Fibroblast of skin of scalp (primary cell): ENCODE measurements around the gene CAPG.
A peak's percentile ranks its signal among the peaks of the same experiment; 100 is the strongest.

Experiments used
- DNase-seq: peaks from one replicate; pipeline ENCODE4 v3.0.0-alpha.2; 2013

CAPG gene

GRCh38 chr2:85438201-85439024 is 28.2 kb upstream of the CAPG start:
- peak; percentile 24 for DNase-seq

GRCh38 chr2:85437488-85438200 is 27.5 kb upstream of the CAPG start:
- peak; percentile 81 for DNase-seq

DNA sequence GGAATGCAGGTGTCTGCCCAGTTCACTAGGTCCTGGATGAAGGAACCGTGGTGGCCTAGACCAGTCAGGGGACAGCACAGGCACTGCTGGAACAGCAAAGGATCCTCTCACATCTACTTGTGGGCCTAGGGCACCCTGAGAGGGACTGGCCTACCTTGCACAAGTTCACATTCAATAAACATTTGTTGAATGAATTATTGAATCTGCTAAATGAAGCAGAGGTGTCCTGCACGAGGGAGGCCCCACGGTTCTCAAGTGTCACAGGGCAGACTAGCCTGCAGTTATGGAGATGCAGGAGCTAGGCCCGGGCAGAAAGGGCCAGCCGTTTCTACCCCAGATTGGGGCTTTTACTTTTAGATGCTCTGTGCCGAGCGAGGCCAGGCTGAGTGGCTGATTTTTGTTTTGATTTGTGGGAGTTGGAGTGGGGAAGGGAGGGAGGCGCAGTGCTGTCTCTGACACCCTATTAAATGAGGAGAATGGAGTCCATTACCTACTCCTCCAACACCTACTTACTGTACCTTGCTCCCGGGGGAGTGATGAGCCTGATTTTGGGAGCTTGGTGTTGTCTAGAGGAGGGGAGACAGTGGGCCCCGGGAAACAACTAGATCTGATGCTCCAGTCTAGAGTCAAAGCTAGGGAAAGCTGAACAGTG is 26.8 kb upstream of the CAPG start:
- DNase-seq = no peak

- DNase-seq = no peak
Observed at GRCh38 chr2:85435981-85436835, 26.0 kb upstream of the CAPG start.

- DNase-seq = no peak
Observed at GRCh38 chr2:85435220-85435958, 25.2 kb upstream of the CAPG start.

DNA sequence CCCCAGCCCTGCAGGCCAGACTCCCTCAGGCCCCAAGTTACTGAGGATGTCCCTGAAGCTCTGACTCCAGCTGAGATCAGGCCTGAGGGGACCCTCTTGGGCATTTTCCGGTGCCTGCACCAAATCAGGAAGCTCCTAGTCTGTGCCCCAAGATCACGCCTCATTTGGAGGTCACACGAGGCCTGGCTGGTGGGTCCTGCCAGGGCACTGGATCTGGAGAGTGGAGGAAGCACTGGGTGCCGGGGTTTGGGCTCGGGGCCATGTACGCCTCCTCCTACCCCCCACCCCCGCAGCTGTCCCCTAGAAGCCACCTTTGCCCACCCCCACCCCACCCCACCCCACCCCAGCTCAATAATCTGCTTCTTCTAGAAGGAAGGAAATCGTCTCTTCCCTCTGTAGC is 24.5 kb upstream of the CAPG start:
- no peak for DNase-seq

- DNase-seq = peak; percentile 75
Observed at GRCh38 chr2:85433511-85434089, 23.4 kb upstream of the CAPG start.

DNA sequence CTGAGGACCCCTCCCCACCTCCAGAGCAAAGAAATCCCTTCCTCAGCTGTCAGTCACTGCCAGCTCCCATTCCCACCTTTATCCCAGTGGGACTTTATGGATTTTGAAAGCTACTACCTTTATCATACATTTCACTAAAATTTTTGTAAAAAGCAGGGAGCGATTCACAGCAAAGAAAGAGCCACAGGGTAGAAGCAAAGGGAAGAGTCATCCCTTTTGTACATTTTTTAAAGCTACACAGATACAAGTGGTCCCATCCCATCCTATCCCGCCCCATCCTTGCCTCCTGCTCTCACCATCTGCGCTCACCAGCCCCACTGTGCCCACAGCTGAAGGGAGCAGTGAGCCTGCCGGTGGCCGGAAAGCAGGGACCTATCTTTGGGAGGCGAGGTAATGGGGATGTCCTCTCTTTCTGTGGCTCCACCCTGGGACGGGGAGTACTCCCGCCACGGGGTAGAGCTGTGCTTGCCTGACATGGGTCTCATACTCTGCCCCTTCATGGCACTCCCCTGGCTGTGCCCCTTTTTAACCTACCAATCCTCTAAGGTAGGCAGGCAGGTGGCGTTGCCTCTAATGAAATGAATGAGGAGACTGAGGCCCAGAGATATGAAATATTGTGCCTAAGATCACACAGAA is 21.5 kb upstream of the CAPG start:
- DNase-seq = no peak

GRCh38 chr2:85430752-85431569 is 20.8 kb upstream of the CAPG start:
- peak; percentile 26 for DNase-seq

DNA sequence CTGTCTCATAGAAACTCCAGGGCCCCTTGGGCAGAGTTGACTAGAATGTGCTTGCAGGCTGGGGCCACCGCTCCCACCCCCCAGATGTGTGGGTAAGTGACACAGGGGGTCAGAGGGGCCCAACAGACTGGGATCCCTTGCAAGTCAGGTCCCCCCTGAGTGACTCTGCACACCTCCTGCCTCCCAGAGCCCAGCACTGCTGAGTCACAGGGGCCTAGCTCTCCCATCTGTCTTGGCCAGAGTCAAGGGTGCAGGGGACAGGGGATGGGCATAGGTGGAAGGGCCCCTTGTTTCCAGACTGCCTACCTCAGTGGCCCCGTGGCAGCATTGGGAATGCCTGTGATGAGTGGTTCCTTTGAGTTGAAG is 19.7 kb upstream of the CAPG start:
- DNase-seq = no peak

- no peak for DNase-seq
Observed at GRCh38 chr2:85429213-85429923, 19.2 kb upstream of the CAPG start.

- DNase-seq = no peak
Observed at GRCh38 chr2:85428343-85428881, 18.2 kb upstream of the CAPG start.

- no peak for DNase-seq
Observed at GRCh38 chr2:85427300-85427835, 17.2 kb upstream of the CAPG start.

GRCh38 chr2:85425588-85425987 is 15.4 kb upstream of the CAPG start:
- DNase-seq = no peak

- no peak for DNase-seq
Observed at GRCh38 chr2:85423525-85423924, 13.4 kb upstream of the CAPG start.

DNA sequence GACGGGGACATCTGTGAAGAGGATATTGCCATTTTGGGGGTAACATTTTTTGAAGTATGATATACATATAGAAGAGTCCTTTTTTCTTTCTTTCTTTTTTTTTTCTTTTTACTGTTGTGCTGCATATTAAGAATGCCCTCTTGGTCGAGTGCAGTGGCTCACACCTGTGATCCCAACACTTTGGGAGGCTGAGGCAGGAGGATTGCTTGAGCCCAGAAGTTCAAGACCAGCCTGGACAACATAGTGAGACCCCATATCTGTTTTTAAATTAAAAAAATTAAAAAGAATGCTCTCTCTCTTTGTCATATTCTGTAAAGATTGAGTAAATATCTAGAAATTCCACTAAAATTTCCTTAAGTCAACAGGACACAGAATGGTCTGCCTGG is 11.9 kb upstream of the CAPG start:
- no peak for DNase-seq

GRCh38 chr2:85421260-85422071 is 11.3 kb upstream of the CAPG start:
- DNase-seq = peak; percentile 23
